ENCODE data around the gene CELF4.

CELF4 gene

DNA sequence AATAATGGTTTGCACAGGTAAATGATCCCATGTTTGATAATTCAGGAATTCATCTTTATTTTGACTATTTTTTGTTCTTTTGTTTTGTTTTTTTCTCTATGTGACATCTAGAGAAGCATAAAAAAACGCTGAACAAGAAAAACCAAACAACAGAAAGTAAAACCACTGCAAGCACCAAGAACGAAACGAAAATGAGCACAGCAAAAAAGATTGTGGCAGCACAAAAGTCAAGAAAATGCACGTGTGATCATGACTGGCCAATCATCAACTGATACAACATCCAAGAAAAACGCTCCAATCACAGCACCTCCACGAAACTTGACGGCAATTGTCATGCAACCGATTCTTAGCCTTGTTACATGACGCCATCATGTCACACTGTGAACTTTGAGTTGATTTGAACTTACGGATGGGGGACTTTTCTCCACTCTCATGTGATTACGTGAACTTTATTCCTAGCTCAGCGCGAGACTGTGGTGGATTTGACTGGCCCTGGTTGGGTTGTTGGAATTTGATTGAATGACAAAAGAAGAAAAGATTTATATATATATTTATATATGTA lies 318.7 kb downstream of the CELF4 start:
- DNase-seq: no peak

DNA sequence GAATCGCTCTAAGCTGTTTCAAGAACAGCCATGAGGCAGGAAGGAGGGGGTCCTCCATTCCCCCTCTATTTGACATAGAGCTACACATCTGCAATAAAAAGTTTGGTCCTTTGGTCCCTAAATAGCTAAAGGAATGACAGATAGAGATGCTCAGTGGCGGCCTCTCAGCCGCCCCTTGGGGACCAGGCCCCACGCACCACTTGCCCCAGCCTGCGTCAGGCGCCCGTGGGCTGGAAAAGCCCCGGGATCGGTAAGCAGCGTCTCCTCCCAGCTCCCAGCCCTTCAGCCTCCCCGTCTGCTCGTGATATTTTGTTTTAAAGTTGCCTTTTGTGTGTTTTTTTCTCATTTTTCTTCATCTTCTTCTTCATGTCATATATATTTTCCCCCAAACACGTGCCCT lies 321.0 kb downstream of the CELF4 start:
- no peak for DNase-seq

DNA sequence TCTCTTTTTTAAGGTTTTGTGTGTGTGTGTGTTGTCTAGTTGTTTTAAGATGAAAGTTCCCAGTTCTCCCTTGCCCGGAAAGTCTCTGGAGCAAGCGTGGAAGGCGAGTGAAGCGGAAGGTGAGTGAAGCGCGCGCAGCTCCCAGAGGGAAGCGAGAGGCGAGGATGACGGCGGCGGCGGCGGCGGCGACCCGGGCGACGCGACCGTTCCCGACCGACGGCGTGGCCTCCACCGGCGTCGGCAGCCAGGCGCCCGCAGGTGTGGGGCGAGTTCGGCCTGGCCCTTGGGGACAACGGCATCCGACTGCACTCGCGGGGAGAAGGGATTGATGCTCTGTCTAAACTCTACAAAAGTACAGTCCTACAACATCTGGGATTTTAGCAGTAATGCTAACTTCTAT lies 321.9 kb downstream of the CELF4 start:
- DNase-seq: no peak

DNA sequence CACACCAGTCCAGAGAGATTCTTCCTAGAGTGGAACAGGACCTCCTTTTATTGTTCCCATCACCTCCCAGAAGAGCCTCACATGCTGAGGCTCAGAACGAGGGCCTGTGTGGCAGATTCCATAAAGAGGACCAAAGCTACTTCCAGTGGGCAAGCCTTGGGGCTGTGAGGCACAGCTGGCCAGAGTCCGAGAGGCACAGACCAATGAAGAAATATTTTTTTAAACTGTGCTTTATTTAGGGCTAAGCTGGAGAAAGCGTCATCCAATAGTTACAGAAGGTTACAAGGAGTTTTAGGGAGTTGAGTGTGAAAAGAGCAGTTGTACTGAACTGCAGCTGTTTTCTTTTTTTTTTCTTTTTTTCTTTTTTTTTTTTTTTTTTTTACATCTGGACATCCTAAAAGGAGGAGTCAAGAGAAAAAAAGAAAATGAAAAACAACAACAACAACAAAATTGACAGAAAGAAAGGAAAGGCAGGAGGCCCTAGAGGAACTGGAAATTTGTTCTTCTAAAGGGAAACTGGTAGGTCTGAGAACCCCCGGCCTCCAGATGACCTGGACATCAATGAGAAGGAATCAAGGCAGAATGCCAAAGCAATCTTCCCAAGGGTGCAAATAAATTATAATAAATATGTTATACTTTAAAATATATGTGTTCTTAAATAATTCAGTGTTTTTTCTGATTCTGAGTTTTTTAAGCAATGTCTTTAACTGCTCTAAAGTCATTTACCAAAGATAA lies 322.6 kb downstream of the CELF4 start:
- DNase-seq: no peak

DNA sequence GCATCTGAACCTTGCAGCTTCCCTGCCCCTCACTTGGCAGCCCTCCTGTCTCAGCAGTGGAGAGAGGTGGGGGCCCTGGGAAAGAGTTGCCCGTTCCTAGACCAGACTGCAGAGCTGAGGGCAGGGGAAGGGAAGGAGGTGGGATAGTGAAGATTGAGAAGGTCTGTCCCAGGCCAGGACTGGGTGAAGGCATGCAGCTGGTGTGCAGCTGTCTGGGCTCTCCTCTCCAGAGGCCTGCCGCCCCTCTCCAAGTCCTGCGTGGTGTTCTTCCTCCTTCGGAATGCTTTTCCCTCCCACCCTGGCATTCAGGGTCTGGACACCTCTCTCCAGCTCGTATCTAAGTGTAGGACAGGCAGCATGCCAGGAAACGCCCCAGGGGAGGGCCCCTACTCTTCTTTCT lies 323.5 kb downstream of the CELF4 start:
- DNase-seq: no peak

DNA sequence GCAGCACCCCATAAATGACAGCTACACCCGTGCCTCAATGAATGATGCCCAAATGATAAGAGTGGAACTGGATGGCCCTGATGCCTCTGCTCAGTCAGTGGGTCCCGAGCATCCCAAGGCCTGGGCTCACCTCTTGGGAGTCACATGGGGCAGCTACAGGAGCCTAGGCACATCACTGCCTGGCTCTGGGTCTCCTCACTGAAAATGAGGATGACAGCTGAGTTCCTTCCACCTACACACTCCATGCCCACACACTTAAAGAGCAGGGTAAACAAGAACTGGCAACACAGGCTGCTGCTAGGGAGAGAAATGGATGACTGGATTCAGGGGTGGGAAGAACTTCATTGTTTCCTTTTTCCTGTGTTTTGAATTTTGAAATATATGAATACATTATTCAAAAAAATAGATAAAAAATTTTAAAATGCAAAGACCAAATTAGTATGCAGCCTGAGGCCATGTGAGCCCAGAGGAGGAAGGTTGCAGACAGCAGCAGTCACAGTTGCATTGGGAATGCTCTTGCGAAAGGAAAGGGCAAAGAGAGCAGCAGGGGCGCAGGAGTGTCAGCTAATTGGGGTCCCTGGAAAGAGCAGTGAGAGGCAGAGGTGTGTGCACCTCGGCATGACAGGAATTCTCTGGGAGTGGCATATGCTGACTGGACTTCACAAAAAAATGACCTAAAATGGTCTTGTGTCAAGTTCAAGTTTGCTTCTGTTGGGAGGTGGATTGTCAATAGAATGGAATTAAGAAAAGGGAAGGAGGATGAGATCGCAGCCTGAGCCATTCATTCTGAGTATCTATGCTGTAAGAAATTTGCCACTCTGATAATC lies 327.1 kb downstream of the CELF4 start:
- DNase-seq: no peak

DNA sequence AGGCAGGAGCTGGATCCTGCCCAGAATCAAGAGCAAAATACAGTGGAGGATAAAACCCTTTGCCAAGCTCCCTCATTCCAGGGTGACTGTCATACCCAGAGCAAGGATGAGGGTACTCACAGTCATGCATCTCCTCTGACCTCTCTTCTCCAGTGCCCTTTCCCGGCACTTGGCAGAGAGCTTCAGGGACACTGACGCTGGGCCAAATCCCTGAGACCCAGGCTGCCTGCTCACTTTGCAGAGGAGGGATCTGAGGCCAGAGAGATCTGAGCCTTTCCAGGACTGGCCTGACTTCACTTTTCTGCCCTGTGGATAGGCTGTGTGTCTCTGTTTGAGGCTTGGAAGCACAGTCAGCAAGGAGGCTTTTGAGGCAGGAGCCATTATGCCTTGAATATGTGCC lies 330.0 kb downstream of the CELF4 start:
- no peak for DNase-seq

DNA sequence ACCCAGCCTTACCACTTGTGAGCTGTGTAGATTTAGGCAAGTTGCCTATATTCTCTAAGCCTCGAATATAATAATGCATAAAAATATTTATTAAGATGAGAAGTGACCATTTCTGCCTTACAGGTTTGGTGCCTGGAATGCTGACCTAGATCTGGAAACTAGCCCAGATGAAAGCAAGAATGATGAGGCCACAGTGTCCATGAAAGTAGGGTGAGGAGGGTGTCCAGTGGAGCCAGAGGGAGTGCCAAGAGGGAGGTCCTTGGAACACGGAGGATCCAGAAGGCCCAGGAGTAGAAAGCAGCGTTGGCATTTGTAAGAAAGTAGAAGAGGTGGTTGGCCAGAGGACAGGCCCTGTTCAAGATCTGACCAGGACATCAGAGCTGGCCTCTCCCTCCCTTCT lies 334.3 kb downstream of the CELF4 start:
- no peak for DNase-seq

DNA sequence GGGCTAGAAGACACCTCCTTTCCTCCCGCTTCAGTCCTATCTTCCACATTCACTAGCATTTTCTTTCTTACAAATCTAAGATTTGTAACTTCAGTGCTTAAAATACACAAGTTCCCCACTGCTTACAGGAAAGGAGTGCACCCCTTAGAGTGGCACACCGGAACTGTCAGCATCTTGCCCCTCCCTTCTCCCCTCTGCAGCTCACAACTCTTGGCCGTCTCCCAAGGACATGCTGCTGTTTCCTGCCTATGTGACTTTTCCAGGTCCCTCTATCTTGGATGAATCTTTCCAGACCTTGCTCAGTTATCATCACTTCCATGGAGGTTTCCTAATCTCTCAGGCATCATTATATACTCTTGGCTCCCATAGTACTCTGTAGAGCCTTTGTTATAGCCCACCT lies 334.8 kb downstream of the CELF4 start:
- DNase-seq: no peak

DNA sequence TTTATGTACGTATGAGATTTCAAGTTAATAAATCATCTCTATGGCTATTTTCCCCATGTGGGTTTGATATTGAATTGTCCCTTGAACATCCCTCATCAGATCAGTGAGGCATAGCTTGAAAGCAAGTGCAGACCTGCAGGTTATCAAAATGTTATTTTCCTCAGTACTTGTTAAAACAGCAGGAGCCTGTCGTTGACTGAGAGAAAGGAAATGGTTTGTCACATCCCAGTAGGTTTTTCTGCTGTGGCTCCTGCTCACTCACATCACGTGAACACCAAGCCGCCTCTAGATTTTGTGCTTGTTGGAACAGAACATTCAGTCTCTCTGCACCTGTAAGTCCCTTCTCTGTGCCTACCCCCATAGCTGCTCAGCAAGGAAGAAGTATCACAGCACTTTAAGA lies 340.3 kb downstream of the CELF4 start:
- no peak for DNase-seq

DNA sequence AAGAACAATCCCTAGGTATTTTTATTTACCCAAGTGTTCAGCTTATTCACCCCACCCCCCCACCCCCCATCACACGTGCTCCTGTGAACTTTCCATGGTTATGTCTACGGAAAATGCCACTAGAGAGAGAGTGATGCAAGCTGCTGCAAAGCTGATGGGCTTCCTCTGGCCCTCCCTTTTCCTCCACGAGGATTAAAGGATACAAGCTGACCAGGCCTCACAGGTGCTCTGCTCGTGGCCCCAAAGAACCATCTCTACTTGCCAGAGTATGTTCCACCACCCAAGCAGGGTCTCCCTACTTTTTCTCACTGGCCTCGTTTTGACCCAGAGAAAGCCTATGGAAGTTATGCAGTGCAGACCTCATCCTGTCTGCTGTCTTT lies 342.6 kb downstream of the CELF4 start:
- DNase-seq: no peak

DNA sequence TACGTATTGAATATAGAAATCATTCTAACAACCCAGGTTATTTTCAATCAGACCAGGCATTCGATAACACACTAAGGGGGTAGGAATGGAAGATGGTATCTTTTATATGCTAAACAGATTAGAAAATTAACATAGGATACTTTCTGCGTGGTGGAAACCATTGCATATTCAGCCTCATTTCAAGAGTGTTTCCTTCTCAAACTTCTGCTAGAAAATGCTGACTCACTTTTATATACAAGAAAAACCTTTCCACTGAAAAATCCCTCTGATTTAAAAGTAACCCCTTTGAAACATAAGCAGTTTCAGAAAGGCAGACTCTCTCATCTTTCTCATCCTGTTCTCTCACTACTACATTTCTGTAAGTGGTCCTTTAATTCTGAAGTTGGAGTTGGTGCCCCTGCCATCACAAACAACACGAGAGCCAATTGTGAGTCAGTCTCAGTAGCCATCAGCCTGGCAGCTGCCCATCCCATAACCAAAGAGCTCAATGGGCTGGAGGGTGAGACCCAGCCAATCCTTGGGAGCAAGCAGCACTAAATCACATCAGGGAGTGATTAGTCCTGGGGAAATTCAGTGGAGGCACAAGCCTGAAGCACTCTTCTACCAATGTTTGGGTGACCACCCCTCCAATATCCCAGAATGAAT lies 343.1 kb downstream of the CELF4 start:
- no peak for DNase-seq

DNA sequence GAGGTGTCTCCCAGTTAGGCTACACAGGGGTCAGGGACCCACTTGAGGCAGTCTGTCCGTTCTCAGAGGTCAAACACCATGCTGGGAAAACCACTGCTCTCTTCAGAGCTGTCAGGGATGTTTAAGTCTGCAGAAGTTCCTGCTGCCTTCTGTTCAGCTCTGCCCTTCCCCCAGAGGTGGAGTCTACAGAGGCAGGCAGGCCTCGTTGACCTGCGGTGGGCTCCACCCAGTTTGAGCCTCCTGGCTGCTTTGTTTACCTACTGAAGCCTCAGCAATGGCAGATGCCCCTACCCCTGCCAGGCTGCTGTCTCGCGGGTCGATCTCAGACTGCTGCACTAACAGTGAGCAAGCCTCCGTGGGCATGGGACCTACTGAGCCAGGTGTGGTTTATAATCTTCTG lies 346.3 kb downstream of the CELF4 start:
- DNase-seq: no peak

DNA sequence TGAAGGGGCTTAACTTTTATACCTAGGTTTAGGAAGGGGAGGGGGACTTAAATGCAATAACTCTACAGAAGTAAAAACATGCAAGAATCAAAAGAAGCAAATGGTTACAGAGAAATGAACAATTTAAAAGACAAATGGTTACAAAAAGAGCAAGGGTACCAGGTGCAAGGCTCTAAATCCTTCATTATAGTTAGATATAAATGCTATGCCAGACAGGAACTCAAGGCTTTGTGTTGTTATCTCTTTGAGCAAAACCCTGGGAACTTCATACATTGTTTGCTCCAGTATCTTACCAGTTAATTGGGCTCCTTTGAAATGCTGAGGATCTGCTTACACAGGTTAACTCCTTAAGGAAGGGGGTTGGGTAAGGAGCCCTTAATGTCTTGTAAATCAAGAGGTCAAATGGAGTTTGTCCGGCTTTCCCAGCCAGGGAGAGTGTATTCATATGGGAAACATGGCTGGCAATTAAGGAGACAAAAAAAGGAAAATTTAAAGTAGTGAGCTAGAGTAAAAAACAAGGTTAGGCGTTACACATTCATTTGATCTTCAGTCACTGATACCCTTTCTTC lies 347.5 kb downstream of the CELF4 start:
- DNase-seq: no peak

DNA sequence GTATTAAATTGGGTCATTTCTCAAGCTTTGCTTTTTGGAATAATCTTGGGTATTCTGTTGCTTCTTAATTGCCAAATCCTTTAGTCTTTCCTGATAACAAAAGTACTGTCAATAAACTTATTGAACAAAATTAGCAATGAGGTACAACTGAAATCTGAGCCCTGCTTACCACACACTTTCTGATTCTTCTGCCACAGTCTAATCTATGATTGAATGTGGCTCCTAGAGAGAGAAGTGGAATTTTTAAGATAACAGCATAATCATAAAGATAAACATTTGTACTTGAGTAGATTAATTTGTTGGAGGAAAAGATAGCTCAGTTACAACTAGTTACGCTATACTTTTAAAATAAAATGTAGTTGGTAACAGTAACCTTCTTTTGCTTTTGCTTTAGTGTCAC lies 354.8 kb downstream of the CELF4 start:
- DNase-seq: no peak

DNA sequence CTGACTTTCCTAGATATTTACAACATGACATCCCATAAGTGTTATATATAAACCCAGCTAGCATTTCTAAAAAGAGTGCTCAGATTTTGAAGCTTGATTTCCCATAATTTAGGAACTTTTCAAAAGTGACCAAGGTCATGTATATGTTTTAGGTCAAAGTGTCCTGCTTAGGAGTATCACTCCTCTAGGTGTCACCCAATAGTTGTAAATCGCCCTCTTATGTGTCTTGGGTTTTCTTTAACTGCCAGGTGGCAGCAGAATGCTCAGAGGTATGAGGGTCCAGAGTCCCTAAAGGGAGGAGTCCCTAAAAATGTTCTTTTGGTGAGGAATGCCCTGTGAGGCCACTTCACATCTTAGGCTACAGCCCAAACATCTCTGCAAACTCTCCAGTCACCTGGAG lies 358.3 kb downstream of the CELF4 start:
- DNase-seq: no peak

DNA sequence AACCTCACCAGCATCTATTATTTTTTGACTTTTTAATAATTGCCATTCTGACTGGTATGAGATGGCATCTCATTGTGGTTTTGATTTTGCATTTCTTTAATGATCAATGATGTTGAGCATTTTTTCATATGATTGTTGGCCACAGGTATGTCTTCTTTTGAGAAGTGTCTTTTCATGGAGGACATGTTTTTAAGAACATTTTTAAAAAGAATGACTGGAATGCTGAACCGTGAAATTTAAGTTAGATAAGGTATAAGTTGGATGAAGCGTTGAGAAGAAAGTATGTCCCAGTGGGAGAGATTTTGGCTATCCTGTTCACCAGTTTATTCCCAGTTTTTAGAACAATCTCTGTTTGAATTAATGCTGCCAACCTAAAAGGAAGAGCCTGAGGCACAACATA lies 365.9 kb downstream of the CELF4 start:
- no peak for DNase-seq
